Caco-2 (cell line): Measurements from ENCODE around the gene HK3. TPM values are rescaled to one million over a fixed set of nuclear protein-coding genes. Genes with fewer than 3 reads are reported as not detected.

Source experiments
- BruUV-seq: library from RNA; stranded (reverse); fragments of 400-500 nt; replicated peaks from 2 replicates; lab custom pipeline; 2021; lab: Mats Ljungman, UMichigan
- CTCF ChIA-PET: fragments of 300-600 bp; sonication (Branson Sonifier 250); formaldehyde crosslinking; loops from one replicate; lab custom pipeline; 2022; ENCODE audit warnings: antibody characterized with exemption; lab: Charles Lee
- POLR2A ChIA-PET: fragments of 300-600 bp; sonication (Branson Sonifier 250); formaldehyde crosslinking; loops from one replicate; lab custom pipeline; 2022; ENCODE audit warnings: antibody characterized with exemption; lab: Charles Lee
- DNase-seq, 2 experiments: peaks; one replicate each; pipeline versions ENCODE4 v3.0.0 to v3.0.0-alpha.2; 2020 to 2022
- H3K27me3 ChIP-seq: replicated peaks from 2 replicates; pipeline ENCODE4 v1.6.0; 2011; ENCODE audit warnings: low read length; ENCODE audit not compliant: control insufficient read depth, insufficient read depth
- H3K36me3 ChIP-seq: 2 replicates; pipeline ENCODE4 v1.5.1; 2011; ENCODE audit warnings: low read length; ENCODE audit not compliant: control insufficient read depth, insufficient read depth
- H3K4me1 ChIP-seq: fragments of 250-450 bp; sonication (Bioruptor Pico); 2 replicates; pipeline ENCODE4 v1.5.1; 2020; ENCODE audit warnings: mild to moderate bottlenecking
- H3K4me3 ChIP-seq: 2 replicates; pipeline ENCODE4 v1.5.1; 2011; ENCODE audit warnings: low read depth, mild to moderate bottlenecking, control low read depth, low read length
- H3K9me3 ChIP-seq: fragments of 250-450 bp; sonication (Bioruptor Pico); 2 replicates; pipeline ENCODE4 v1.5.1; 2020; ENCODE audit warnings: mild to moderate bottlenecking, moderate library complexity
- H3K27ac Mint-ChIP-seq: one replicate; pipeline ENCODE4 v1.8.0; 2022; ENCODE audit warnings: mixed read lengths; ENCODE audit not compliant: unreplicated experiment
- H3K27me3 Mint-ChIP-seq: one replicate; pipeline ENCODE4 v1.8.0; 2022; ENCODE audit warnings: mixed read lengths; ENCODE audit not compliant: insufficient read depth, unreplicated experiment
- H3K36me3 Mint-ChIP-seq: one replicate; pipeline ENCODE4 v1.8.0; 2022; ENCODE audit warnings: mild to moderate bottlenecking, mixed read lengths; ENCODE audit not compliant: insufficient read depth, unreplicated experiment
- H3K4me1 Mint-ChIP-seq: one replicate; pipeline ENCODE4 v1.8.0; 2022; ENCODE audit warnings: low read depth, mixed read lengths; ENCODE audit not compliant: unreplicated experiment
- H3K4me3 Mint-ChIP-seq: one replicate; pipeline ENCODE4 v1.8.0; 2022; ENCODE audit warnings: mild to moderate bottlenecking, moderate library complexity, mixed read lengths; ENCODE audit not compliant: unreplicated experiment
- H3K9me3 Mint-ChIP-seq: one replicate; pipeline ENCODE4 v1.8.0; 2022; ENCODE audit warnings: mixed read lengths; ENCODE audit not compliant: unreplicated experiment
- intact Hi-C: fragments of 100-400 bp; cut with micrococcal nuclease; formaldehyde crosslinking; loops from one replicate; pipeline ENCODE4 v1.10.0; 2022; ENCODE audit not compliant: unreplicated experiment
- total RNA-seq: library from RNA; stranded (reverse); gene quantifications from 2 replicates; pipeline ENCODE4 v1.2.3, GENCODE V29; 2022
- TF ChIP-seq, protein P1 (sequence below), 2 experiments: fragments of 200-600 bp in 1 of 2; IDR thresholded peaks; 1 replicate in 1 of 2; 2 replicates in 1 of 2; pipeline versions ENCODE4 v1.5.1 to v1.8.0; 2011 to 2022; ENCODE audit warnings: antibody characterized with exemption in 1 of 2, control low read depth in 1 of 2, inconsistent platforms in 1 of 2, low read depth in 1 of 2, low read length in 1 of 2, mild to moderate bottlenecking in 1 of 2, moderate library complexity in 1 of 2; ENCODE audit not compliant: insufficient read depth in 1 of 2, severe bottlenecking in 1 of 2, unreplicated experiment in 1 of 2

HK3 gene
- total RNA-seq, 1 experiment from 2014 or later: 0.29 TPM

DNA sequence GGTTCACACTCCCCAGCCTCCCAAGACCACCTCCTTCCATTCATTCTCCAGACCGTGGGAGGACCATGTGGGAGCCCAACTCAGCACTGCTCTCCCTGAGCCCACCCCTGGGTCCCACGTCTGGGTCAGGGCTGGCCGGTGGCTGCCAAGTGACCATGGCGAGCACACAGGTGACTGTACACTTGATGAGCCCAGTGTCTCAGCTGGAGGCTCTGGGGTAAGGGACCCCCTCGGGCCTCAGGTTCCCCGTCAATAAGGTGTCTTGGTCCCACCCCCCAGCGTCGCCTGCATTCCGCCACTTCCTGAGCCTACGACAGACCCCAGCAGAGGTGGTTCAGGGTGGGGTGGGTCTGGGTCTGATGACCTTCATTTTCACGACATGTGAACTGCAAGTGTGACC, 38.8 kb downstream of the HK3 start:
- H3K4me3 ChIP-seq: no peak overlapping the region
- H3K4me1 Mint-ChIP-seq: no peaks in the 10 kb centered on the region
- BruUV-seq: no TSS peak
- TF ChIP-seq, protein P1, sequence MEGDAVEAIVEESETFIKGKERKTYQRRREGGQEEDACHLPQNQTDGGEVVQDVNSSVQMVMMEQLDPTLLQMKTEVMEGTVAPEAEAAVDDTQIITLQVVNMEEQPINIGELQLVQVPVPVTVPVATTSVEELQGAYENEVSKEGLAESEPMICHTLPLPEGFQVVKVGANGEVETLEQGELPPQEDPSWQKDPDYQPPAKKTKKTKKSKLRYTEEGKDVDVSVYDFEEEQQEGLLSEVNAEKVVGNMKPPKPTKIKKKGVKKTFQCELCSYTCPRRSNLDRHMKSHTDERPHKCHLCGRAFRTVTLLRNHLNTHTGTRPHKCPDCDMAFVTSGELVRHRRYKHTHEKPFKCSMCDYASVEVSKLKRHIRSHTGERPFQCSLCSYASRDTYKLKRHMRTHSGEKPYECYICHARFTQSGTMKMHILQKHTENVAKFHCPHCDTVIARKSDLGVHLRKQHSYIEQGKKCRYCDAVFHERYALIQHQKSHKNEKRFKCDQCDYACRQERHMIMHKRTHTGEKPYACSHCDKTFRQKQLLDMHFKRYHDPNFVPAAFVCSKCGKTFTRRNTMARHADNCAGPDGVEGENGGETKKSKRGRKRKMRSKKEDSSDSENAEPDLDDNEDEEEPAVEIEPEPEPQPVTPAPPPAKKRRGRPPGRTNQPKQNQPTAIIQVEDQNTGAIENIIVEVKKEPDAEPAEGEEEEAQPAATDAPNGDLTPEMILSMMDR (IDR thresholded peaks at IDR 0.05; ENCODE audit: insufficient read depth in 1 of 2, low read depth in 1 of 2, low read length in 1 of 2, severe bottlenecking in 1 of 2, unreplicated experiment in 1 of 2): no peak
- H3K9me3 Mint-ChIP-seq: no peaks in the 10 kb centered on the region
- peaks cover 15% of the 10 kb centered on the region for H3K27me3 Mint-ChIP-seq
- no peak overlapping the region for H3K27ac Mint-ChIP-seq
- ChIA-PET CTCF (no interaction called here), POLR2A (no interaction called here)
- no peaks in the 10 kb centered on the region for H3K36me3 ChIP-seq
- H3K36me3 Mint-ChIP-seq: no peaks in the 10 kb centered on the region
- no peaks in the 10 kb centered on the region; the same call in 1 of the 2 replicates for H3K27me3 ChIP-seq
- no peak for DNase-seq
- H3K4me3 Mint-ChIP-seq: no peak overlapping the region
- H3K9me3 ChIP-seq: no peaks in the 10 kb centered on the region
- intact Hi-C loops: no loop called here
- no peaks in the 10 kb centered on the region for H3K4me1 ChIP-seq

DNA sequence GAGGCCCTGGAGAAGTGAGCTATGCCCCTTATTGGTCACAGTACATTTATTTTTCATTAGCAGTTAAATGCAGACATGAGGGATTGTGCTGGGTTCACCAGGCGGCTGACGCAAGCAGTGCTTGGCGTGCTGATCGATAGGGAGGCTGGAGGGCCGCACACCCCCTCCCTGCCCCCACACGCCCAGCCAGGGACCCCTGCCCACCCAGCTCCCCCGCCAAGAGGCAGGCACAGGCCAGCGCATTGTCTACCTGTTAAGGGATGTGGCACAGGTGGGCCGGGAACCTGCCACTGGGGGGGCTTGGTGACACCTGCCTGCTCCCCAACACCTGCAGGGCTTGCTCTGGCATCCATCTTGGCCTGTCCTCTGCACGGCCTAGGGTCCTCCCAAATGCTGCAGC, 39.2 kb downstream of the HK3 start:
- H3K27ac Mint-ChIP-seq: no peak overlapping the region
- BruUV-seq: no TSS peak
- intact Hi-C loops: no loop called here
- H3K4me1 Mint-ChIP-seq: no peaks in the 10 kb centered on the region
- H3K27me3 Mint-ChIP-seq: peaks cover 15% of the 10 kb centered on the region
- no peak overlapping the region for H3K4me3 Mint-ChIP-seq
- no peaks in the 10 kb centered on the region for H3K36me3 Mint-ChIP-seq
- ChIA-PET POLR2A (no interaction called here), CTCF (no interaction called here)
- no peak overlapping the region for H3K4me3 ChIP-seq
- no peak for DNase-seq
- no peaks in the 10 kb centered on the region for H3K9me3 ChIP-seq
- H3K27me3 ChIP-seq: no peaks in the 10 kb centered on the region; the same call in 1 of the 2 replicates
- H3K36me3 ChIP-seq: no peaks in the 10 kb centered on the region
- H3K4me1 ChIP-seq: no peaks in the 10 kb centered on the region
- TF ChIP-seq, protein P1 (IDR thresholded peaks at IDR 0.05; ENCODE audit: insufficient read depth in 1 of 2, low read depth in 1 of 2, low read length in 1 of 2, severe bottlenecking in 1 of 2, unreplicated experiment in 1 of 2): no peak
- H3K9me3 Mint-ChIP-seq: no peaks in the 10 kb centered on the region

DNA sequence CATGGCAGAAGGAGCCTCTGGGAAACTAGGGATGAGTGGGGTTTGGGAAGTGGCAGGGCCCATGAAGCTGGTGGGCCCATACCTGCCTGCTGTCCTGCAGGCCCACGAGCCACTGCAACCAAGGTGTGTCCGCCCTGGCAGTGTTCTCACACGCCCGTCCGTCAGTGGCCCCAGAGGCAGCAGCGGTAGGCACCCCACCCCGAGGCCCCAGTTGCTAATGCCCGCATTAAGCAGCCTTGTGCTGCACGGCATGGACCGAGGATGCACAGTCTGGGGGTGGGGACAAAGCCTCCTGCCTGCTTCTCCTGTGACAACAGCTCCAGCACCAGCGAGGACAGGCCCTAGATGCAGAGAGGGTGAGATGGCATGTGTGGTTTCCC, 41.3 kb downstream of the HK3 start:
- H3K9me3 Mint-ChIP-seq: no peaks in the 10 kb centered on the region
- POLR2A ChIA-PET: no interaction called here
- DNase-seq: no peak
- no peaks in the 10 kb centered on the region for H3K4me1 Mint-ChIP-seq
- CTCF ChIA-PET: no interaction called here
- Histone ChIP-seq H3K36me3 (no peaks in the 10 kb centered on the region), H3K4me3 (no peak overlapping the region), H3K4me1 (no peaks in the 10 kb centered on the region), H3K9me3 (no peaks in the 10 kb centered on the region), H3K27me3 (no peaks in the 10 kb centered on the region)
- H3K27ac Mint-ChIP-seq: no peak overlapping the region
- BruUV-seq: no TSS peak
- peaks cover 15% of the 10 kb centered on the region for H3K27me3 Mint-ChIP-seq
- intact Hi-C loops: no loop called here
- TF ChIP-seq, protein P1 (IDR thresholded peaks at IDR 0.05; ENCODE audit: insufficient read depth in 1 of 2, low read depth in 1 of 2, low read length in 1 of 2, severe bottlenecking in 1 of 2, unreplicated experiment in 1 of 2): no peak
- H3K36me3 Mint-ChIP-seq: no peaks in the 10 kb centered on the region
- H3K4me3 Mint-ChIP-seq: no peak overlapping the region
